Panc1 (cell line): ENCODE results near the gene ATPAF2. TPM values are rescaled to one million over a fixed set of nuclear protein-coding genes. Genes with fewer than 3 reads are reported as not detected.

Source experiments
- ATAC-seq: fragments of 200-7000 bp; cut with Tn5 transposase; 2 replicates; pipeline ENCODE4 v1.9.1; 2020; ENCODE audit warnings: mild to moderate bottlenecking, moderate library complexity
- BruUV-seq: library from RNA; stranded (reverse); fragments of 400-500 nt; replicated peaks from 2 replicates; lab custom pipeline; 2021; lab: Mats Ljungman, UMichigan
- CTCF ChIA-PET: fragments of 300-600 bp; sonication (Branson Sonifier 250); formaldehyde crosslinking; loops from one replicate; lab custom pipeline; 2022; ENCODE audit warnings: antibody characterized with exemption; lab: Charles Lee
- POLR2A ChIA-PET: fragments of 300-600 bp; sonication (Branson Sonifier 250); formaldehyde crosslinking; loops from one replicate; lab custom pipeline; 2022; ENCODE audit warnings: antibody characterized with exemption; lab: Charles Lee
- DNase-seq: peaks from one replicate; pipeline ENCODE4 v3.0.0-alpha.2; 2010; ENCODE audit warnings: low read depth, low spot score
- H3K27ac ChIP-seq: 2 replicates; pipeline ENCODE4 v1.5.1; 2011; ENCODE audit warnings: mild to moderate bottlenecking, low read length, inconsistent platforms
- H3K27me3 ChIP-seq: fragments of 200-500 bp; sonication (Bioruptor generic); 2 replicates; pipeline ENCODE4 v1.6.0; 2014; ENCODE audit warnings: low read length, inconsistent platforms; ENCODE audit not compliant: control insufficient read depth, insufficient read depth
- H3K36me3 ChIP-seq: fragments of 200-500 bp; sonication (Bioruptor generic); 2 replicates; pipeline ENCODE4 v1.5.1; 2014; ENCODE audit warnings: inconsistent platforms, mild to moderate bottlenecking, low read length, moderate library complexity; ENCODE audit not compliant: control insufficient read depth, insufficient read depth
- H3K4me1 ChIP-seq: 2 replicates; pipeline ENCODE4 v1.5.1; 2011; ENCODE audit warnings: inconsistent platforms, mild to moderate bottlenecking, low read length, moderate library complexity; ENCODE audit not compliant: control insufficient read depth, insufficient read depth
- H3K4me3 ChIP-seq, 2 experiments: 2 replicates each; pipeline ENCODE4 v1.5.1; 2011 to 2012; ENCODE audit warnings: low read depth in 2 of 2, low read length in 2 of 2, mild to moderate bottlenecking in 2 of 2, inconsistent platforms in 1 of 2, moderate library complexity in 1 of 2
- H3K9me3 ChIP-seq: fragments of 200-500 bp; sonication (Bioruptor generic); 2 replicates; pipeline ENCODE4 v1.5.1; 2014; ENCODE audit warnings: low read depth, mild to moderate bottlenecking, inconsistent platforms, low read length, moderate library complexity; ENCODE audit not compliant: control insufficient read depth, insufficient read depth
- POLR2AphosphoS5 ChIP-seq: IDR thresholded peaks from 2 replicates; pipeline ENCODE4 v1.6.1; 2012; ENCODE audit warnings: mild to moderate bottlenecking, low read depth, low read length, moderate library complexity
- SIN3A ChIP-seq: IDR thresholded peaks from 2 replicates; pipeline ENCODE4 v1.6.1; 2012; ENCODE audit warnings: low read depth, mild to moderate bottlenecking, low read length, moderate library complexity, borderline replicate concordance; ENCODE audit not compliant: insufficient read depth
- TCF7L2 ChIP-seq: IDR thresholded peaks from 2 replicates; pipeline ENCODE4 v1.6.1; 2011; ENCODE audit warnings: mild to moderate bottlenecking, low read depth, low read length, inconsistent platforms
- in situ Hi-C: cut with HindIII; loops from 2 replicates; pipeline ENCODE4 v1.10.0; 2016; ENCODE audit warnings: low sequenced_read_pairs, low pct_unique_long_range_greater_than_20kb
- intact Hi-C: fragments of 100-400 bp; cut with micrococcal nuclease; formaldehyde crosslinking; loops from one replicate; pipeline ENCODE4 v1.10.0; 2022; ENCODE audit not compliant: unreplicated experiment
- total RNA-seq: library from RNA; stranded (reverse); gene quantifications from one replicate; pipeline ENCODE4 v1.2.1, GENCODE V29; 2021; ENCODE audit not compliant: unreplicated experiment
- TF ChIP-seq, protein P1 (sequence below): fragments of 450-650 bp; IDR thresholded peaks from 2 replicates; pipeline ENCODE4 v1.5.1; 2017; ENCODE audit warnings: mild to moderate bottlenecking
- TF ChIP-seq, protein P2 (sequence below), 2 experiments: IDR thresholded peaks; 2 replicates each; pipeline ENCODE4 v1.6.1; 2011 to 2012; ENCODE audit warnings: low read depth in 2 of 2, control low read depth in 1 of 2, low read length in 1 of 2, mild to moderate bottlenecking in 1 of 2, moderate library complexity in 1 of 2; ENCODE audit not compliant: insufficient read depth in 1 of 2

The ATPAF2 gene
- total RNA-seq, 1 experiment from 2014 or later, result 22.3 TPM

DNA sequence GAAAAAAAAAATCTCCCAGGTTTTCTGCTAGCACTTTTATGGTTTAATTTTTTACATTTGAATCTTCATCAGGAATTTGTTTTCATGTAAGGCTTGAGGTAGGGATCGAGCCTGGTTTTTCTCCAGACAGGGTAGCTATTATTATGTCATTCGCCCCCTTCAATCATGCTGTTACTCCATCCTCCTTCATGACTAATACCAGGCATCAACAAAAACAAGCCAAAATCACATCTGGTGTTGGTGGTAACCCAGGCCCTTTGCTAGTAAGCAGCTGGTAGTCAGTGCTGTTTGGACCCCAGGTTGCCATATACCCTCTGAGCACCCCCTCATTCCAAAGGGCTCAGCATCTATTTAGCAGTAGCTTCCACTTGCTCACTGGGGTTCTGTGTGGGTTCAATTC is 36.8 kb downstream of the ATPAF2 start:
- Histone ChIP-seq H3K36me3 (no peaks in the 10 kb centered on the region), H3K27ac (no peak overlapping the region), H3K27me3 (no peaks in the 10 kb centered on the region), H3K4me1 (no peaks in the 10 kb centered on the region; the same call in 1 of the 2 replicates), H3K4me3 (no peak overlapping the region), H3K9me3 (no peaks in the 10 kb centered on the region)
- DNase-seq, result no peak
- ATAC-seq, result no peak
- CTCF ChIA-PET, result no interaction called here
- no TSS peak for BruUV-seq
- POLR2A ChIA-PET, result no interaction called here
- in situ Hi-C loops (no loop called here), intact Hi-C loops (no loop called here)
- TF ChIP-seq TCF7L2, result no peak
- no peak for TF ChIP-seq SIN3A
- TF ChIP-seq, protein P1, sequence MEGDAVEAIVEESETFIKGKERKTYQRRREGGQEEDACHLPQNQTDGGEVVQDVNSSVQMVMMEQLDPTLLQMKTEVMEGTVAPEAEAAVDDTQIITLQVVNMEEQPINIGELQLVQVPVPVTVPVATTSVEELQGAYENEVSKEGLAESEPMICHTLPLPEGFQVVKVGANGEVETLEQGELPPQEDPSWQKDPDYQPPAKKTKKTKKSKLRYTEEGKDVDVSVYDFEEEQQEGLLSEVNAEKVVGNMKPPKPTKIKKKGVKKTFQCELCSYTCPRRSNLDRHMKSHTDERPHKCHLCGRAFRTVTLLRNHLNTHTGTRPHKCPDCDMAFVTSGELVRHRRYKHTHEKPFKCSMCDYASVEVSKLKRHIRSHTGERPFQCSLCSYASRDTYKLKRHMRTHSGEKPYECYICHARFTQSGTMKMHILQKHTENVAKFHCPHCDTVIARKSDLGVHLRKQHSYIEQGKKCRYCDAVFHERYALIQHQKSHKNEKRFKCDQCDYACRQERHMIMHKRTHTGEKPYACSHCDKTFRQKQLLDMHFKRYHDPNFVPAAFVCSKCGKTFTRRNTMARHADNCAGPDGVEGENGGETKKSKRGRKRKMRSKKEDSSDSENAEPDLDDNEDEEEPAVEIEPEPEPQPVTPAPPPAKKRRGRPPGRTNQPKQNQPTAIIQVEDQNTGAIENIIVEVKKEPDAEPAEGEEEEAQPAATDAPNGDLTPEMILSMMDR, result no peak
- TF ChIP-seq, protein P2, sequence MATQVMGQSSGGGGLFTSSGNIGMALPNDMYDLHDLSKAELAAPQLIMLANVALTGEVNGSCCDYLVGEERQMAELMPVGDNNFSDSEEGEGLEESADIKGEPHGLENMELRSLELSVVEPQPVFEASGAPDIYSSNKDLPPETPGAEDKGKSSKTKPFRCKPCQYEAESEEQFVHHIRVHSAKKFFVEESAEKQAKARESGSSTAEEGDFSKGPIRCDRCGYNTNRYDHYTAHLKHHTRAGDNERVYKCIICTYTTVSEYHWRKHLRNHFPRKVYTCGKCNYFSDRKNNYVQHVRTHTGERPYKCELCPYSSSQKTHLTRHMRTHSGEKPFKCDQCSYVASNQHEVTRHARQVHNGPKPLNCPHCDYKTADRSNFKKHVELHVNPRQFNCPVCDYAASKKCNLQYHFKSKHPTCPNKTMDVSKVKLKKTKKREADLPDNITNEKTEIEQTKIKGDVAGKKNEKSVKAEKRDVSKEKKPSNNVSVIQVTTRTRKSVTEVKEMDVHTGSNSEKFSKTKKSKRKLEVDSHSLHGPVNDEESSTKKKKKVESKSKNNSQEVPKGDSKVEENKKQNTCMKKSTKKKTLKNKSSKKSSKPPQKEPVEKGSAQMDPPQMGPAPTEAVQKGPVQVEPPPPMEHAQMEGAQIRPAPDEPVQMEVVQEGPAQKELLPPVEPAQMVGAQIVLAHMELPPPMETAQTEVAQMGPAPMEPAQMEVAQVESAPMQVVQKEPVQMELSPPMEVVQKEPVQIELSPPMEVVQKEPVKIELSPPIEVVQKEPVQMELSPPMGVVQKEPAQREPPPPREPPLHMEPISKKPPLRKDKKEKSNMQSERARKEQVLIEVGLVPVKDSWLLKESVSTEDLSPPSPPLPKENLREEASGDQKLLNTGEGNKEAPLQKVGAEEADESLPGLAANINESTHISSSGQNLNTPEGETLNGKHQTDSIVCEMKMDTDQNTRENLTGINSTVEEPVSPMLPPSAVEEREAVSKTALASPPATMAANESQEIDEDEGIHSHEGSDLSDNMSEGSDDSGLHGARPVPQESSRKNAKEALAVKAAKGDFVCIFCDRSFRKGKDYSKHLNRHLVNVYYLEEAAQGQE (IDR thresholded peaks at IDR 0.05; ENCODE audit: insufficient read depth in 1 of 2, low read depth in 2 of 2, low read length in 1 of 2), result no peak
- no peak for TF ChIP-seq POLR2AphosphoS5

DNA sequence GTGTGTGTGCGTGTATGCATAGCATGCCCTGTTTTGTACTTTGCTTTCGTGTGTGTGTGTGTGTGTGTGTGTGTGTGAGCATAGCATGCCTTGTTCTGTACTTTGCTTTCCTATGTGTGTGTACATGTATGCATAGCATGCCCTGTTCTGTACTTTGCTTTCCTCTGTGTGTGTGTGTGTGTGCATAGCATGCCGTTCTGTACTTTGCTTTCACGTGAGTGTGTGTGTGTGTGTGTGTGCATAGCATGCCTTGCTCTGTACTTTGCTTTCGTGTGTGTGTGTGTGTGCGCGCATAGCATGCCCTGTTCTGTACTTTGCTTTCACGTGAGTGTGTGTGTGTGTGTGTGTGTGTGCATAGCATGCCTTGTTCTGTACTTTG is 38.9 kb downstream of the ATPAF2 start:
- in situ Hi-C loops, result no loop called here
- Histone ChIP-seq H3K9me3 (no peaks in the 10 kb centered on the region), H3K36me3 (no peaks in the 10 kb centered on the region), H3K27me3 (no peaks in the 10 kb centered on the region), H3K27ac (no peak overlapping the region), H3K4me1 (no peaks in the 10 kb centered on the region; the same call in 1 of the 2 replicates), H3K4me3 (no peak overlapping the region)
- ChIA-PET POLR2A (no interaction called here), CTCF (no interaction called here)
- TF ChIP-seq, protein P1, result no peak
- TF ChIP-seq, protein P2 (IDR thresholded peaks at IDR 0.05; ENCODE audit: insufficient read depth in 1 of 2, low read depth in 2 of 2, low read length in 1 of 2), result no peak
- no peak for TF ChIP-seq SIN3A
- TF ChIP-seq POLR2AphosphoS5, result no peak
- TF ChIP-seq TCF7L2, result no peak
- BruUV-seq, result no TSS peak
- DNase-seq (no peak), ATAC-seq (no peak)
- intact Hi-C loops, result no loop called here
